HL-60/S4 treated with retinoic acid at 250 ng/mL for 4 days and 3 days (cell line): Measurements from ENCODE around the gene ATP5F1D.
"Not testable (repeated sequence)": the region's sequence is repeated elsewhere in the genome, so short reads cannot be mapped to it uniquely, and the experiment has no call there.

Experiments used
- in situ Hi-C: fragments of 300-500 bp; cut with MboI; formaldehyde crosslinking; loops from 2 replicates; pipeline ENCODE4 v1.7.0; 2022; ENCODE audit warnings: low sequenced_read_pairs

Gene ATP5F1D

GRCh38 chr19:1241417-1242095 lies at the start of gene ATP5F1D:
TSS of gene ATP5F1D (plus strand) at chr19:1241751. CDS start at chr19:1241851, 100 bp downstream.
- in situ Hi-C loops: no loop called here

GRCh38 chr19:1199531-1199930 lies 42.0 kb upstream of the ATP5F1D start:
- in situ Hi-C loops: no loop called here

- in situ Hi-C loops: not testable (repeated sequence)
These were observed 40.9 kb upstream of the ATP5F1D start for GRCh38 chr19:1200614-1201013.

GRCh38 chr19:1205114-1206099 lies 36.1 kb upstream of the ATP5F1D start, which contains the start of gene STK11:
TSS of gene STK11 (plus strand) at chr19:1205778. CDS start at chr19:1206914, 1,136 bp downstream.
- in situ Hi-C loops: no loop called here

- in situ Hi-C loops: no loop called here
These were observed 35.2 kb upstream of the ATP5F1D start for GRCh38 chr19:1206150-1206863.

GRCh38 chr19:1206864-1207450 lies 34.6 kb upstream of the ATP5F1D start:
- in situ Hi-C loops: no loop called here

GRCh38 chr19:1208830-1209229 lies 32.7 kb upstream of the ATP5F1D start:
- in situ Hi-C loops: not testable (repeated sequence)

- in situ Hi-C loops: no loop called here
These were observed 31.4 kb upstream of the ATP5F1D start for GRCh38 chr19:1210227-1210538.

- in situ Hi-C loops: no loop called here
These were observed 29.9 kb upstream of the ATP5F1D start for GRCh38 chr19:1211494-1212234.

- in situ Hi-C loops: no loop called here
These were observed 27.9 kb upstream of the ATP5F1D start for GRCh38 chr19:1213391-1214286.

- in situ Hi-C loops: no loop called here
These were observed 27.2 kb upstream of the ATP5F1D start for GRCh38 chr19:1214299-1214861.

GRCh38 chr19:1214862-1215731 lies 26.5 kb upstream of the ATP5F1D start:
- in situ Hi-C loops: no loop called here

GRCh38 chr19:1216756-1217155 lies 24.8 kb upstream of the ATP5F1D start:
- in situ Hi-C loops: no loop called here

- in situ Hi-C loops: no loop called here
These were observed 24.2 kb upstream of the ATP5F1D start for GRCh38 chr19:1217366-1217765.

- in situ Hi-C loops: no loop called here
These were observed 22.6 kb upstream of the ATP5F1D start for GRCh38 chr19:1218751-1219567.

GRCh38 chr19:1219786-1220476 lies 21.6 kb upstream of the ATP5F1D start:
- in situ Hi-C loops: no loop called here
